SK-N-SH (cell line): ENCODE data around the gene LMBR1L. TPM values are rescaled to one million over a fixed set of nuclear protein-coding genes. Genes with fewer than 3 reads are reported as not detected.
A peak's percentile ranks its signal among the peaks of the same experiment; 100 is the strongest.

ENCODE experiments used
- CTCF ChIA-PET: fragments of 300-600, 350-600 bp; formaldehyde crosslinking; extraction: SDS; loops from one replicate; lab custom pipeline; 2021; lab: Yijun Ruan, JAX
- POLR2A ChIA-PET: fragments of 350-600 bp; sonication (Branson Sonifier 250); formaldehyde crosslinking; extraction: SDS; loops from one replicate; lab custom pipeline; 2020; ENCODE audit warnings: antibody characterized with exemption, inconsistent platforms; lab: Yijun Ruan, JAX
- DNase-seq: peaks from one replicate; pipeline ENCODE4 v3.0.0; 2012
- H2AFZ ChIP-seq: fragments of 200-600 bp; sonication (generic); 2 replicates; pipeline ENCODE4 v1.8.1; 2016; ENCODE audit warnings: antibody characterized with exemption, mild to moderate bottlenecking, low read depth
- H3F3A ChIP-seq: fragments of 200-600 bp; sonication (generic); replicated peaks from 2 replicates; pipeline ENCODE3; 2016; ENCODE audit warnings: antibody characterized with exemption, mild to moderate bottlenecking; ENCODE audit not compliant: insufficient read depth
- H3K27ac ChIP-seq, 2 experiments: fragments of 200-500 bp in 1 of 2; fragments of 200-600 bp in 1 of 2; sonication (Bioruptor generic) in 1 of 2; sonication (generic), shearing (Covaris generic) in 1 of 2; 2 replicates each; pipeline versions ENCODE4 v1.5.1 to v1.6.1; 2014 to 2016; ENCODE audit warnings: low read depth in 2 of 2, inconsistent platforms in 1 of 2, low read length in 1 of 2, mild to moderate bottlenecking in 1 of 2, mixed read lengths in 1 of 2
- H3K27me3 ChIP-seq: fragments of 200-600 bp; sonication (generic), shearing (Covaris generic); 2 replicates; pipeline ENCODE4 v1.6.1; 2016; ENCODE audit warnings: mixed run types; ENCODE audit not compliant: insufficient read depth
- H3K36me3 ChIP-seq, 2 experiments: fragments of 200-500 bp in 1 of 2; fragments of 200-600 bp in 1 of 2; sonication (Bioruptor generic) in 1 of 2; sonication (generic) in 1 of 2; replicated peaks in 1 of 2; 2 replicates each; pipeline versions ENCODE3 to v1.5.1; 2014 to 2016; ENCODE audit warnings: low read length in 1 of 2, mild to moderate bottlenecking in 1 of 2; ENCODE audit not compliant: insufficient read depth in 2 of 2, control insufficient read depth in 1 of 2
- H3K4me1 ChIP-seq, 2 experiments: fragments of 200-500 bp in 1 of 2; fragments of 200-600 bp in 1 of 2; sonication (Bioruptor generic) in 1 of 2; sonication (generic), shearing (Covaris generic) in 1 of 2; 2 replicates each; pipeline versions ENCODE4 v1.5.1 to v1.6.1; 2014 to 2016; ENCODE audit warnings: low read depth in 1 of 2, low read length in 1 of 2, mixed run types in 1 of 2; ENCODE audit not compliant: insufficient read depth in 2 of 2, control insufficient read depth in 1 of 2
- H3K4me2 ChIP-seq: fragments of 200-600 bp; sonication (generic), shearing (Covaris generic); 2 replicates; pipeline ENCODE4 v1.6.1; 2017; ENCODE audit warnings: mixed run types
- H3K4me3 ChIP-seq, 2 experiments: fragments of 200-500 bp in 1 of 2; fragments of 200-600 bp in 1 of 2; sonication (Bioruptor generic) in 1 of 2; sonication (generic), shearing (Covaris generic) in 1 of 2; 2 replicates each; pipeline versions ENCODE4 v1.5.1 to v1.8.1; 2014 to 2016; ENCODE audit warnings: low read depth in 2 of 2, inconsistent platforms in 1 of 2, low read length in 1 of 2, mild to moderate bottlenecking in 1 of 2, mixed read lengths in 1 of 2, moderate library complexity in 1 of 2
- H3K79me2 ChIP-seq: fragments of 200-600 bp; sonication (generic); 2 replicates; pipeline ENCODE4 v1.8.1; 2017; ENCODE audit warnings: mild to moderate bottlenecking; ENCODE audit not compliant: insufficient read depth
- H3K9ac ChIP-seq: fragments of 200-600 bp; sonication (generic); 2 replicates; pipeline ENCODE4 v1.6.1; 2017; ENCODE audit warnings: mixed run types
- H3K9me2 ChIP-seq: fragments of 200-600 bp; sonication (generic); 2 replicates; pipeline ENCODE4 v1.6.1; 2017; ENCODE audit warnings: mixed run types
- H3K9me3 ChIP-seq: fragments of 200-600 bp; sonication (generic); 2 replicates; pipeline ENCODE4 v1.6.1; 2017; ENCODE audit warnings: mixed run types, mild to moderate bottlenecking, moderate library complexity
- H4K20me1 ChIP-seq: fragments of 200-600 bp; sonication (generic); 2 replicates; pipeline ENCODE4 v1.6.1; 2017; ENCODE audit warnings: mild to moderate bottlenecking, mixed run types; ENCODE audit not compliant: insufficient read depth
- ELF1 ChIP-seq: IDR thresholded peaks from 2 replicates; pipeline ENCODE4 v1.4.0; 2012
- EZH2phosphoT487 ChIP-seq: fragments of 200-600 bp; sonication (generic); IDR thresholded peaks from 2 replicates; pipeline ENCODE4 v1.6.1; 2017; ENCODE audit warnings: low read depth, mixed run types, mild to moderate bottlenecking, antibody characterized with exemption, moderate library complexity, borderline replicate concordance
- GATA2 ChIP-seq: sonication (generic); formaldehyde crosslinking; IDR thresholded peaks from 2 replicates; pipeline ENCODE4 v1.5.0; 2020; ENCODE audit warnings: mild to moderate bottlenecking, missing genetic modification reagents
- IRF3 ChIP-seq: fragments of 150-350 bp; IDR thresholded peaks from 2 replicates; pipeline ENCODE4 v1.6.1; 2016; ENCODE audit warnings: mild to moderate bottlenecking, low read depth, low read length
- JUND ChIP-seq: IDR thresholded peaks from 2 replicates; pipeline ENCODE4 v1.4.0; 2012
- NRF1 ChIP-seq: IDR thresholded peaks from 2 replicates; pipeline ENCODE4 v1.6.1; 2012; ENCODE audit warnings: low read depth, mild to moderate bottlenecking, low read length
- RAD21 ChIP-seq: IDR thresholded peaks from 2 replicates; pipeline ENCODE4 v1.6.1; 2012; ENCODE audit warnings: mild to moderate bottlenecking, low read length
- RCOR1 ChIP-seq: fragments of 150-350 bp; IDR thresholded peaks from 2 replicates; pipeline ENCODE4 v1.6.1; 2017; ENCODE audit warnings: antibody characterized with exemption, low read length
- RFX5 ChIP-seq: IDR thresholded peaks from 2 replicates; pipeline ENCODE4 v1.6.1; 2012; ENCODE audit warnings: mild to moderate bottlenecking, improper control_type of control experiment, low read length
- SMC3 ChIP-seq: IDR thresholded peaks from 2 replicates; pipeline ENCODE4 v1.6.1; 2012; ENCODE audit warnings: low read depth, low read length, improper control_type of control experiment
- TAF1 ChIP-seq: IDR thresholded peaks from 2 replicates; pipeline ENCODE4 v1.6.1; 2012; ENCODE audit warnings: low read depth, mild to moderate bottlenecking, low read length, moderate library complexity, borderline replicate concordance
- TEAD4 ChIP-seq: IDR thresholded peaks from 2 replicates; pipeline ENCODE4 v1.4.0; 2012; ENCODE audit warnings: mild to moderate bottlenecking, borderline replicate concordance; ENCODE audit not compliant: insufficient read depth
- USF2 ChIP-seq: fragments of 150-350 bp; IDR thresholded peaks from 2 replicates; pipeline ENCODE4 v1.6.1; 2017; ENCODE audit warnings: antibody characterized with exemption, low read length, low read depth, borderline replicate concordance
- YY1 ChIP-seq: IDR thresholded peaks from 2 replicates; pipeline ENCODE4 v1.4.0; 2012; ENCODE audit warnings: low read depth, mild to moderate bottlenecking
- WGBS: methylation state at CpG from one replicate; pipeline ENCODE4 v1.1.6; 2017; ENCODE audit warnings: low lambda C conversion rate; 5-methylcytosine and 5-hydroxymethylcytosine counted together
- polyA plus RNA-seq, 3 experiments: library from polyadenylated mRNA; depleted of rRNA; stranded (reverse); fragments of >200 nt; gene quantifications; 2 replicates each; pipeline ENCODE4 v1.2.3, GENCODE V29; 2012
- TF ChIP-seq, protein P1 (sequence below): fragments of 200-600 bp; sonication (generic); IDR thresholded peaks from 2 replicates; pipeline ENCODE4 v1.6.1; 2017; ENCODE audit warnings: antibody characterized with exemption, mild to moderate bottlenecking, moderate library complexity

LMBR1L gene
- polyA plus RNA-seq, 1 of the 3 experiments (the other 2 are of a cell fraction), result 61.4 TPM

- peaks cover 0 to 15% of the 10 kb centered on the region in 2 experiments; a peak in 1 of 4 replicates for H3K4me1 ChIP-seq
- TF ChIP-seq RAD21 (no peak), TAF1 (no peak)
- TF ChIP-seq, all 33 proteins: peak for 0
- DNase-seq, result no peak
- no peak overlapping the region for H3K4me3 ChIP-seq
- H3K79me2 ChIP-seq, result no peaks in the 10 kb centered on the region
- H3K9ac ChIP-seq, result no peak overlapping the region
- H3K9me2 ChIP-seq, result no peaks in the 10 kb centered on the region
- no peak overlapping the region for H2AFZ ChIP-seq
- no peaks in the 10 kb centered on the region for H4K20me1 ChIP-seq
- no peaks in the 10 kb centered on the region for H3F3A ChIP-seq
- H3K36me3 ChIP-seq, result peaks cover 21 to 33% of the 10 kb centered on the region in 2 experiments
- ChIA-PET CTCF (interaction anchor here (0.5 to 25.0 kb wide), 12 partner anchors 11 to 155 kb away, joined by 3 to 315 read pairs (median 8); partner anchors contain the start of genes LMBR1L and RHEBL1), POLR2A (interaction anchor here (0.8 to 0.9 kb wide), 2 partner anchors 13 to 34 kb away, joined by 3 to 4 read pairs; partner anchors contain the start of gene TUBA1B)
- H3K9me3 ChIP-seq, result no peaks in the 10 kb centered on the region
- no peak overlapping the region for H3K27ac ChIP-seq
- peaks cover 12% of the 10 kb centered on the region; the same call in 1 of the 2 replicates for H3K27me3 ChIP-seq
- 83% methylated on average over 3 of the region's 3 CpGs for WGBS
- H3K4me2 ChIP-seq, result no peak overlapping the region
Measured at GRCh38 chr12:49097381-49097780, 13.3 kb downstream of the LMBR1L start.

GRCh38 chr12:49094975-49095365 lies 15.7 kb downstream of the LMBR1L start:
- peaks cover 12% of the 10 kb centered on the region; the same call in 1 of the 2 replicates for H3K27me3 ChIP-seq
- no peak overlapping the region for H3K9ac ChIP-seq
- H3K27ac ChIP-seq, result no peak overlapping the region
- no peaks in the 10 kb centered on the region for H3K9me2 ChIP-seq
- H3K36me3 ChIP-seq, result peaks cover 11 to 12% of the 10 kb centered on the region in 2 experiments
- TF ChIP-seq IRF3 (no peak), YY1 (no peak), JUND (no peak), GATA2 (CRISPR knock-in tag) (no peak), RFX5 (no peak), SMC3 (no peak), USF2 (no peak), NRF1 (no peak), EZH2phosphoT487 (no peak), RAD21 (no peak), RCOR1 (no peak), ELF1 (no peak), TEAD4 (no peak)
- TF ChIP-seq, protein P1, sequence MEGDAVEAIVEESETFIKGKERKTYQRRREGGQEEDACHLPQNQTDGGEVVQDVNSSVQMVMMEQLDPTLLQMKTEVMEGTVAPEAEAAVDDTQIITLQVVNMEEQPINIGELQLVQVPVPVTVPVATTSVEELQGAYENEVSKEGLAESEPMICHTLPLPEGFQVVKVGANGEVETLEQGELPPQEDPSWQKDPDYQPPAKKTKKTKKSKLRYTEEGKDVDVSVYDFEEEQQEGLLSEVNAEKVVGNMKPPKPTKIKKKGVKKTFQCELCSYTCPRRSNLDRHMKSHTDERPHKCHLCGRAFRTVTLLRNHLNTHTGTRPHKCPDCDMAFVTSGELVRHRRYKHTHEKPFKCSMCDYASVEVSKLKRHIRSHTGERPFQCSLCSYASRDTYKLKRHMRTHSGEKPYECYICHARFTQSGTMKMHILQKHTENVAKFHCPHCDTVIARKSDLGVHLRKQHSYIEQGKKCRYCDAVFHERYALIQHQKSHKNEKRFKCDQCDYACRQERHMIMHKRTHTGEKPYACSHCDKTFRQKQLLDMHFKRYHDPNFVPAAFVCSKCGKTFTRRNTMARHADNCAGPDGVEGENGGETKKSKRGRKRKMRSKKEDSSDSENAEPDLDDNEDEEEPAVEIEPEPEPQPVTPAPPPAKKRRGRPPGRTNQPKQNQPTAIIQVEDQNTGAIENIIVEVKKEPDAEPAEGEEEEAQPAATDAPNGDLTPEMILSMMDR, result no peak
- TF ChIP-seq, all 33 proteins: peak for 0
- no peaks in the 10 kb centered on the region for H3F3A ChIP-seq
- no peaks in the 10 kb centered on the region for H3K9me3 ChIP-seq
- H2AFZ ChIP-seq, result no peak overlapping the region
- H3K4me2 ChIP-seq, result peak overlapping the region; percentile 69; the same call in 1 of the 2 replicates
- WGBS, result 60% methylated on average over 2 of the region's 2 CpGs
- no peaks in the 10 kb centered on the region for H3K79me2 ChIP-seq
- H4K20me1 ChIP-seq, result no peaks in the 10 kb centered on the region
- H3K4me3 ChIP-seq, result no peak overlapping the region
- CTCF ChIA-PET, result interaction anchor here (0.6 to 25.0 kb wide), 7 partner anchors 11 to 417 kb away, joined by 3 to 315 read pairs (median 114); partner anchors contain the start of genes KMT2D, LMBR1L, RHEBL1 and TUBA1B
- DNase-seq, result no peak
- POLR2A ChIA-PET, result interaction anchor here (0.9 to 2.6 kb wide), 5 partner anchors 10 to 36 kb away, joined by 4 to 10 read pairs (median 8); partner anchors contain the start of genes RHEBL1 and TUBA1B
- peaks cover 0 to 22% of the 10 kb centered on the region in 2 experiments; a peak in 1 of 4 replicates for H3K4me1 ChIP-seq
